Osteoblast (primary cell): Measurements from ENCODE around the gene PTPRN2. TPM values are rescaled to one million over a fixed set of nuclear protein-coding genes. Genes with fewer than 3 reads are reported as not detected.

Source experiments
- DNase-seq: peaks from one replicate; pipeline ENCODE4 v3.0.0; 2011; ENCODE audit warnings: low spot score, mixed read lengths; ENCODE audit not compliant: insufficient read length; ENCODE audit errors: missing footprints
- H2AFZ ChIP-seq: 2 replicates; pipeline ENCODE4 v1.6.0; 2011; ENCODE audit warnings: mild to moderate bottlenecking, low read length
- H3K27ac ChIP-seq: 2 replicates; pipeline ENCODE4 v1.5.1; 2011; ENCODE audit warnings: mild to moderate bottlenecking, low read depth, low read length, moderate library complexity
- H3K27me3 ChIP-seq: 2 replicates; pipeline ENCODE4 v1.6.0; 2012; ENCODE audit warnings: mild to moderate bottlenecking, control low read depth, inconsistent platforms, low read length, moderate library complexity; ENCODE audit not compliant: insufficient read depth
- H3K36me3 ChIP-seq: 2 replicates; pipeline ENCODE4 v1.5.1; 2011; ENCODE audit warnings: mild to moderate bottlenecking, low read length, control low read depth, moderate library complexity; ENCODE audit not compliant: insufficient read depth
- H3K4me1 ChIP-seq: 2 replicates; pipeline ENCODE4 v1.5.1; 2011; ENCODE audit warnings: mild to moderate bottlenecking, low read length, control low read depth, moderate library complexity; ENCODE audit not compliant: insufficient read depth
- H3K4me2 ChIP-seq: 2 replicates; pipeline ENCODE4 v1.6.0; 2011; ENCODE audit warnings: mild to moderate bottlenecking, low read length; ENCODE audit not compliant: insufficient read depth
- H3K4me3 ChIP-seq: fragments of 200-600 bp; sonication (generic); 3 replicates; pipeline ENCODE4 v1.5.1; 2012; ENCODE audit warnings: mild to moderate bottlenecking, low read length, inconsistent platforms; ENCODE audit not compliant: insufficient read depth
- H3K79me2 ChIP-seq: 2 replicates; pipeline ENCODE4 v1.6.0; 2012; ENCODE audit warnings: mild to moderate bottlenecking, low read length, control low read depth, inconsistent platforms; ENCODE audit not compliant: insufficient read depth
- H3K9me3 ChIP-seq: 2 replicates; pipeline ENCODE4 v1.5.1; 2011; ENCODE audit warnings: low read depth, low read length, control low read depth
- H4K20me1 ChIP-seq: 2 replicates; pipeline ENCODE4 v1.6.0; 2012; ENCODE audit warnings: mild to moderate bottlenecking, low read length, control low read depth; ENCODE audit not compliant: insufficient read depth
- total RNA-seq: library from RNA; depleted of rRNA; stranded (reverse); fragments of >200 nt; gene quantifications from 2 replicates; pipeline ENCODE4 v1.2.3, GENCODE V29; 2012
- TF ChIP-seq, protein P1 (sequence below): IDR thresholded peaks from 2 replicates; pipeline ENCODE4 v1.5.1; 2011; ENCODE audit warnings: mild to moderate bottlenecking, low read depth, low read length, moderate library complexity; ENCODE audit errors: extremely low read depth

The PTPRN2 gene
- total RNA-seq, 1 donor = 0.36 TPM

DNA sequence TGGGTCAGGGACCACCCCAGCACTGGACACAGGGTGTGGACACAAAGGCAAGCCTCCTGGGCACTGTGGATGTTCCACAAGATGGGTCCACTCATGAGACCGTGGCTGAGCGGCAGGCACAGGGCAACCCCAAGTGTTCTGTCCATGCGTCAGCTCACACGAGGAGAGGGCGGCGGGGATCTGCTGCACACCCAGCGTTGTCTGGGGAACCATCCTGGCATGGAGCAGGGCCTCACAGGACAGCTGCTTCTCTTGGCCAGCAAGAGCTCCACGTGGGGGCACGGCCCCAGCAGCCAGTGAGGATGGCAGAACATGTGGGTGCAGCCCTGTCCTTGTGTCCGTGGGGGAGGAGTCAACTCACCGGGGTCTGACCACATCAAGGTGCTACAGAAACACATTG is 195.4 kb downstream of the PTPRN2 start:
- TF ChIP-seq, protein P1, sequence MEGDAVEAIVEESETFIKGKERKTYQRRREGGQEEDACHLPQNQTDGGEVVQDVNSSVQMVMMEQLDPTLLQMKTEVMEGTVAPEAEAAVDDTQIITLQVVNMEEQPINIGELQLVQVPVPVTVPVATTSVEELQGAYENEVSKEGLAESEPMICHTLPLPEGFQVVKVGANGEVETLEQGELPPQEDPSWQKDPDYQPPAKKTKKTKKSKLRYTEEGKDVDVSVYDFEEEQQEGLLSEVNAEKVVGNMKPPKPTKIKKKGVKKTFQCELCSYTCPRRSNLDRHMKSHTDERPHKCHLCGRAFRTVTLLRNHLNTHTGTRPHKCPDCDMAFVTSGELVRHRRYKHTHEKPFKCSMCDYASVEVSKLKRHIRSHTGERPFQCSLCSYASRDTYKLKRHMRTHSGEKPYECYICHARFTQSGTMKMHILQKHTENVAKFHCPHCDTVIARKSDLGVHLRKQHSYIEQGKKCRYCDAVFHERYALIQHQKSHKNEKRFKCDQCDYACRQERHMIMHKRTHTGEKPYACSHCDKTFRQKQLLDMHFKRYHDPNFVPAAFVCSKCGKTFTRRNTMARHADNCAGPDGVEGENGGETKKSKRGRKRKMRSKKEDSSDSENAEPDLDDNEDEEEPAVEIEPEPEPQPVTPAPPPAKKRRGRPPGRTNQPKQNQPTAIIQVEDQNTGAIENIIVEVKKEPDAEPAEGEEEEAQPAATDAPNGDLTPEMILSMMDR = no peak
- H3K79me2 ChIP-seq = no peaks in the 10 kb centered on the region
- H3K9me3 ChIP-seq = no peaks in the 10 kb centered on the region
- H3K27me3 ChIP-seq = no peaks in the 10 kb centered on the region
- no peaks in the 10 kb centered on the region for H3K36me3 ChIP-seq
- H2AFZ ChIP-seq = no peak overlapping the region
- H3K4me1 ChIP-seq = no peaks in the 10 kb centered on the region
- no peak overlapping the region for H3K27ac ChIP-seq
- H3K4me2 ChIP-seq = no peak overlapping the region
- no peaks in the 10 kb centered on the region for H4K20me1 ChIP-seq
- H3K4me3 ChIP-seq = no peak overlapping the region
- DNase-seq = no peak

DNA sequence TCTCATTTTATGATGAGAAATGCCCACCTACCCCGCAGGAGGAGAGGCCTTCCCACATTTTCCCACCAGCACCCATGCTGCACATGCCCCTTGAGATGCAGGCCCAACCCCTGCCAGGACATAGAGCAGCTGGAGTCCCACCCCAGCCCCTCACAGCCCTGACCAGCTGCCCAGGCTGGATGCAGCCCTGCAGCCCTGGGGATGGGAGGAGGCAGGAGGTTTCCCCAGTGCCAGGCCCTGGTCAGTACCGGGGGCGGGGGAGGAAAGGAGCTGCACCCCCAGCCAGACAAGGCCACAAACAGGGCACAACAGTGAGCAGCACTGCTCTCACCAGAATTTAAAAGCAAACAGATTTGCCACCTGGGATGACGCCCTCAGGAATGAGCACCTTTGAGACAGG is 196.1 kb downstream of the PTPRN2 start:
- no peaks in the 10 kb centered on the region for H3K4me1 ChIP-seq
- no peaks in the 10 kb centered on the region for H3K79me2 ChIP-seq
- H3K4me3 ChIP-seq = no peak overlapping the region
- no peaks in the 10 kb centered on the region for H3K36me3 ChIP-seq
- no peak overlapping the region for H3K4me2 ChIP-seq
- H3K9me3 ChIP-seq = no peaks in the 10 kb centered on the region
- H4K20me1 ChIP-seq = no peaks in the 10 kb centered on the region
- H3K27ac ChIP-seq = no peak overlapping the region
- H2AFZ ChIP-seq = no peak overlapping the region
- TF ChIP-seq, protein P1 = no peak
- DNase-seq = peak; percentile 37
- H3K27me3 ChIP-seq = no peaks in the 10 kb centered on the region

DNA sequence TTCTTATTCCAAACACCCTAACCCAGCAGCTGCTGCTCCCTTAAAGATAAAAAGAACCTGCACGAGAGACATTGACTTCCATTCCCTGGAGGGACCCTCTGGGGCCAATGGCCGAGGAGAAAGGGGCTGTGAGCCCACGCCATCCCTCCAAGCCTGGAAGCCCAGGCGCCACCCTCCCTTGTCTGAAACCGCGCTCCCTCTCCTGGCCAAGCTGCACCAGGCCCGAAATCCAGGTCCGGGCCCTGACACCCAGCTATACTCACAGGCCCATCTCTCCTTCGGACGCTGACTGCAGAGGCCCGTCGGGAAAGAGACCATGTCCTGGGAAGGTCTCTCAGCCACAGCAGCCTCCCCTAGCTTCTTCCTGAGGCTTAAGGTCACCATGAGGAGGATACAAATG is 196.5 kb downstream of the PTPRN2 start:
- Histone ChIP-seq H3K79me2 (no peaks in the 10 kb centered on the region), H3K9me3 (no peaks in the 10 kb centered on the region), H4K20me1 (no peaks in the 10 kb centered on the region), H3K36me3 (no peaks in the 10 kb centered on the region), H2AFZ (no peak overlapping the region), H3K4me2 (no peak overlapping the region), H3K27ac (no peak overlapping the region), H3K4me1 (no peaks in the 10 kb centered on the region), H3K4me3 (no peak overlapping the region), H3K27me3 (no peaks in the 10 kb centered on the region)
- TF ChIP-seq, protein P1 = no peak
- peak; percentile 77 for DNase-seq

DNA sequence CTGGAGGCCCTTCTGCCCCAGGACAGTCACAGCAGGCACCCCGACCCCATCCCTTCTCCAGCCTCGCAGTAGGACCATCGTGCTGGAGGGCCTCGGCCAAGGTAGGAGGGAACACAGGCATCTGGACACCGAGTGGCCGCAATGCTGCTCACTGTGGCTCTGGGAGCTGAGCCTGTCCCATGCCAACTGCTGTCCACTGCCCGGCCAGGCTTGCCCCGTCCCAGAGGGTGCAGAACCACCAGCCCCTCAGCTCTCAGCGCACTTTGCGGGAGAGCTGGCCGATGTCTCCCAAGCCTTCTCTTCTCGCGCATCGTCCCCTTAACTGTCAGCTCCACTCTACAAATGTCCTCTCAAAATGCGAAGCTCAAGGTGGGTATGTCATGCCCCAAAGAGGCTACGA is 197.2 kb downstream of the PTPRN2 start:
- no peaks in the 10 kb centered on the region for H3K27me3 ChIP-seq
- H3K36me3 ChIP-seq = no peaks in the 10 kb centered on the region
- no peak overlapping the region for H3K4me3 ChIP-seq
- no peaks in the 10 kb centered on the region for H4K20me1 ChIP-seq
- TF ChIP-seq, protein P1 = no peak
- H3K4me2 ChIP-seq = no peak overlapping the region
- H3K27ac ChIP-seq = no peak overlapping the region
- DNase-seq = peak; percentile 76
- H2AFZ ChIP-seq = no peak overlapping the region
- no peaks in the 10 kb centered on the region for H3K4me1 ChIP-seq
- H3K9me3 ChIP-seq = no peaks in the 10 kb centered on the region
- no peaks in the 10 kb centered on the region for H3K79me2 ChIP-seq
